Measurements from ENCODE around the gene FNDC8. TPM values are rescaled to one million over a fixed set of nuclear protein-coding genes. Genes with fewer than 3 reads are reported as not detected.

Gene FNDC8
- polyA plus RNA-seq, 3 donors: not detected

DNA sequence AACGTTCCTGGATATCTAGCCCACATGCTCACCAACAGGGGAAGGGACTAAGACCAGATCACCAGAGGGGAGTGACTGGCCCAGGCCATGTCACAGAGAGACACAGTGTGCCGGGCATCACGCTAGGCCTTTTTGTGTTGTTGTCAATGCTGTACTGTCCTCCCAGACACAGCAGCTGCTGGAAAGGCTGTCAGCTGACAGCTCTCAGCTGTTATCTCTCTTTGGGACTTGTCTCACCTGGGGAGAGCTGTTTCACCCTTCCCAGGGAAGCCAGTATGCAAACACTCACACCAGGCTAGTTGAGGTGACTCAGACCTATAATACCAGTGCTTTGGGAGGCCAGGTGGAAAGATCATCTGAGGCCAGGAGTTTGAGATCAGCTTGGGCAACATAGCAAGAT lies 45.6 kb downstream of the FNDC8 start:
- Histone ChIP-seq H3K9ac (ENCODE audit: insufficient read depth, low read length, poor library complexity, severe bottlenecking) (no peak overlapping the region), H3K9me3 (replicated peaks in 1 of 2; ENCODE audit: control insufficient read depth in 1 of 2, insufficient read depth in 1 of 2, low read length in 2 of 2) (no peaks in the 10 kb centered on the region), H3K27ac (ENCODE audit: low read depth in 1 of 2, low read length in 2 of 2) (no peak overlapping the region), H3K79me2 (ENCODE audit: insufficient read depth, low read length) (no peaks in the 10 kb centered on the region), H3K4me3 (replicated peaks in 1 of 3; ENCODE audit: low read depth in 2 of 3, low read length in 3 of 3) (no peak overlapping the region), H3K4me1 (ENCODE audit: control insufficient read depth in 1 of 2, insufficient read depth in 2 of 2, low read length in 2 of 2) (no peaks in the 10 kb centered on the region), H2AFZ (ENCODE audit: insufficient read depth, low read depth, low read length, poor library complexity, severe bottlenecking) (no peak overlapping the region), H3K27me3 (ENCODE audit: control insufficient read depth in 2 of 2, insufficient read depth in 2 of 2, low read length in 2 of 2) (no peaks in the 10 kb centered on the region), H3K4me2 (replicated peaks; ENCODE audit: extremely low read depth, low read length, poor library complexity, severe bottlenecking) (no peak overlapping the region), H4K20me1 (ENCODE audit: insufficient read depth, low read length) (no peaks in the 10 kb centered on the region), H3K36me3 (replicated peaks in 1 of 2; ENCODE audit: control insufficient read depth in 1 of 2, insufficient read depth in 2 of 2, low read length in 2 of 2) (no peaks in the 10 kb centered on the region)
- Mint-ChIP-seq H3K27ac (no peak overlapping the region), H3K4me3 (no peak overlapping the region), H3K27me3 (ENCODE audit: low read depth in 3 of 3) (peaks cover 5 to 7% (median 6%) of the 10 kb centered on the region in 3 donors), H3K36me3 (no peaks in the 10 kb centered on the region), H3K9me3 (no peaks in the 10 kb centered on the region), H3K4me1 (peaks cover 4% of the 10 kb centered on the region)
- no peak for DNase-seq
- intact Hi-C loops (cut with micrococcal nuclease): loop anchor here in 1 of 2 donors (2.0 to 10.0 kb wide), 2 partner anchors 362 to 578 kb away; no protein-coding TSS in a partner anchor
- TF ChIP-seq, protein P1, sequence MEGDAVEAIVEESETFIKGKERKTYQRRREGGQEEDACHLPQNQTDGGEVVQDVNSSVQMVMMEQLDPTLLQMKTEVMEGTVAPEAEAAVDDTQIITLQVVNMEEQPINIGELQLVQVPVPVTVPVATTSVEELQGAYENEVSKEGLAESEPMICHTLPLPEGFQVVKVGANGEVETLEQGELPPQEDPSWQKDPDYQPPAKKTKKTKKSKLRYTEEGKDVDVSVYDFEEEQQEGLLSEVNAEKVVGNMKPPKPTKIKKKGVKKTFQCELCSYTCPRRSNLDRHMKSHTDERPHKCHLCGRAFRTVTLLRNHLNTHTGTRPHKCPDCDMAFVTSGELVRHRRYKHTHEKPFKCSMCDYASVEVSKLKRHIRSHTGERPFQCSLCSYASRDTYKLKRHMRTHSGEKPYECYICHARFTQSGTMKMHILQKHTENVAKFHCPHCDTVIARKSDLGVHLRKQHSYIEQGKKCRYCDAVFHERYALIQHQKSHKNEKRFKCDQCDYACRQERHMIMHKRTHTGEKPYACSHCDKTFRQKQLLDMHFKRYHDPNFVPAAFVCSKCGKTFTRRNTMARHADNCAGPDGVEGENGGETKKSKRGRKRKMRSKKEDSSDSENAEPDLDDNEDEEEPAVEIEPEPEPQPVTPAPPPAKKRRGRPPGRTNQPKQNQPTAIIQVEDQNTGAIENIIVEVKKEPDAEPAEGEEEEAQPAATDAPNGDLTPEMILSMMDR (IDR thresholded peaks at IDR 0.05): no peak
- 80% methylated on average over 2 of the region's 3 CpGs for WGBS (ENCODE audit: insufficient coverage)

DNA sequence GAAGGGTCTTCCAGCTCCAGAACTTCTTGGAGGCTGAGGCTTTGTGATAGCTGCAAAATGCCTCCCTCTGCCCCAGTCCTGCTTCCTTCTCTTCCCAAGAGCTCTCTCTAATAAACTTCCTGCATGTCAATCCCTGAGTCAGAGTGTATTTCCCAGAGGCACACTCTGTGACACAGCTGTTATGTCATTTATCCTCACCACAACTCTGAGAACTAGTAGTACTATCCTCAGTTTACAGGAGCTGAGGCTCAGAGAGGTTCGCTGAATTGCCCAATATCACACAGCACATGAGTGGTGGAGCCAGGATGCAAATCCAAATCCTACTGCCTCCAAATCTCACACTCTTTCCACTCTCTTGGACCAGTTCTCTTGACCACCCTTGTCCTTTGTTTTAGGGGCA lies 46.3 kb downstream of the FNDC8 start:
- no peaks in the 10 kb centered on the region for H3K36me3 ChIP-seq (replicated peaks in 1 of 2; ENCODE audit: control insufficient read depth in 1 of 2, insufficient read depth in 2 of 2, low read length in 2 of 2)
- H3K79me2 ChIP-seq (ENCODE audit: insufficient read depth, low read length): no peaks in the 10 kb centered on the region
- H2AFZ ChIP-seq (ENCODE audit: insufficient read depth, low read depth, low read length, poor library complexity, severe bottlenecking): no peak overlapping the region
- H3K4me3 ChIP-seq (replicated peaks in 1 of 3; ENCODE audit: low read depth in 2 of 3, low read length in 3 of 3): no peak overlapping the region
- H3K9ac ChIP-seq (ENCODE audit: insufficient read depth, low read length, poor library complexity, severe bottlenecking): no peak overlapping the region
- no peak for DNase-seq
- H3K4me2 ChIP-seq (replicated peaks; ENCODE audit: extremely low read depth, low read length, poor library complexity, severe bottlenecking): no peak overlapping the region
- no peaks in the 10 kb centered on the region for H3K4me1 ChIP-seq (ENCODE audit: control insufficient read depth in 1 of 2, insufficient read depth in 2 of 2, low read length in 2 of 2)
- H4K20me1 ChIP-seq (ENCODE audit: insufficient read depth, low read length): no peaks in the 10 kb centered on the region
- no peaks in the 10 kb centered on the region for H3K9me3 ChIP-seq (replicated peaks in 1 of 2; ENCODE audit: control insufficient read depth in 1 of 2, insufficient read depth in 1 of 2, low read length in 2 of 2)
- no peak overlapping the region for H3K27ac ChIP-seq (ENCODE audit: low read depth in 1 of 2, low read length in 2 of 2)
- TF ChIP-seq, protein P1 (IDR thresholded peaks at IDR 0.05): no peak
- intact Hi-C loops (cut with micrococcal nuclease): loop anchor here in 1 of 2 donors (2.0 to 10.0 kb wide), 2 partner anchors 361 to 577 kb away; no protein-coding TSS in a partner anchor
- H3K27me3 ChIP-seq (ENCODE audit: control insufficient read depth in 2 of 2, insufficient read depth in 2 of 2, low read length in 2 of 2): no peaks in the 10 kb centered on the region
- H3K27ac Mint-ChIP-seq: no peak overlapping the region
- no peaks in the 10 kb centered on the region for H3K36me3 Mint-ChIP-seq
- no peak overlapping the region for H3K4me3 Mint-ChIP-seq
- peaks cover 4 to 5% (median 4%) of the 10 kb centered on the region in 3 donors for H3K27me3 Mint-ChIP-seq (ENCODE audit: low read depth in 3 of 3)
- no peaks in the 10 kb centered on the region for H3K9me3 Mint-ChIP-seq
- H3K4me1 Mint-ChIP-seq: peaks cover 3% of the 10 kb centered on the region
- no CpG with 5 or more reads among the region's 1 CpG for WGBS (ENCODE audit: insufficient coverage)

Measured in CD14-positive monocyte (primary cell).